Measurements from ENCODE around the gene HBM. TPM values are rescaled to one million over a fixed set of nuclear protein-coding genes. Genes with fewer than 3 reads are reported as not detected.

The HBM gene
- total RNA-seq, 2 donors from 2014 or later, result not detected

Other genes with a start within 250 kb of the HBM start
- 10 to 100 TPM; 35.3 to 42.2 TPM for gene POLR3K, start 112.4 kb upstream of the HBM start, total RNA-seq
- gene SNRNP25, start 112.2 kb upstream of the HBM start, total RNA-seq, result 10 to 100 TPM; 28.9 to 44.1 TPM
- under 1 TPM; 0.31 to 0.53 TPM for gene RHBDF1, start 93.3 kb upstream of the HBM start, total RNA-seq
- 10 to 100 TPM; 49.6 to 50.5 TPM for gene MPG, start 87.8 kb upstream of the HBM start, total RNA-seq
- gene NPRL3, start 27.3 kb upstream of the HBM start, total RNA-seq, result 10 to 100 TPM; 34.2 to 44.7 TPM
- gene HBZ, start 13.3 kb upstream of the HBM start, total RNA-seq, result not detected
- not detected for gene HBA2, start 6.9 kb downstream of the HBM start, total RNA-seq
- 1 to 10 TPM in 1 of 2 donors, not detected in 1; 1.1 TPM for gene HBA1, start 10.7 kb downstream of the HBM start, total RNA-seq
- gene HBQ1, start 14.5 kb downstream of the HBM start, total RNA-seq, result not detected
- 10 to 100 TPM; 56.4 to 69.7 TPM for gene LUC7L, start 63.5 kb downstream of the HBM start, total RNA-seq
- 10 to 100 TPM; 20.9 to 26.6 TPM for gene FAM234A, start 68.8 kb downstream of the HBM start, total RNA-seq
- gene RGS11, start 110.0 kb downstream of the HBM start, total RNA-seq, result under 1 TPM; 0.19 to 0.67 TPM
- gene ARHGDIG, start 114.6 kb downstream of the HBM start, total RNA-seq, result under 1 TPM; 0.48 to 0.97 TPM
- under 1 TPM in 1 of 2 donors, not detected in 1; 0.42 TPM for gene PDIA2, start 117.2 kb downstream of the HBM start, total RNA-seq
- gene AXIN1, start 186.7 kb downstream of the HBM start, total RNA-seq, result 10 to 100 TPM; 28.8 to 29.4 TPM
- gene MRPL28, start 204.6 kb downstream of the HBM start, total RNA-seq, result 10 to 100 TPM; 54.5 to 73.2 TPM
- gene PGAP6, start 216.0 kb downstream of the HBM start, total RNA-seq, result 10 to 100 TPM; 29.7 to 39.7 TPM
- gene NME4, start 231.2 kb downstream of the HBM start, total RNA-seq, result 10 to 100 TPM; 24.6 to 27.6 TPM
- gene DECR2, start 235.9 kb downstream of the HBM start, total RNA-seq, result 10 to 100 TPM in 1 of 2 donors, 1 to 10 TPM in 1; 7.5 to 10.6 TPM

Data from activated T-cell treated with anti-CD3 and anti-CD28 coated beads, Interleukin-2, amount 50 U/mL, for 72 hours (primary cell).